ENCODE data around the gene ANXA2R. TPM values are rescaled to one million over a fixed set of nuclear protein-coding genes. Genes with fewer than 3 reads are reported as not detected.

ANXA2R gene
- total and polyA plus RNA-seq, 9 of the 15 experiments (the other 6 are each of a cell fraction or from before 2014, with no cell fraction given) = 2.1 to 4.8 (median 3.4) TPM

- TF ChIP-seq TAF1 (IDR thresholded peaks at IDR 0.05; ENCODE audit: control insufficient read depth, extremely low read depth, insufficient read depth, low read length, severe bottlenecking) = peak; percentile 63
- TF ChIP-seq, protein P1, sequence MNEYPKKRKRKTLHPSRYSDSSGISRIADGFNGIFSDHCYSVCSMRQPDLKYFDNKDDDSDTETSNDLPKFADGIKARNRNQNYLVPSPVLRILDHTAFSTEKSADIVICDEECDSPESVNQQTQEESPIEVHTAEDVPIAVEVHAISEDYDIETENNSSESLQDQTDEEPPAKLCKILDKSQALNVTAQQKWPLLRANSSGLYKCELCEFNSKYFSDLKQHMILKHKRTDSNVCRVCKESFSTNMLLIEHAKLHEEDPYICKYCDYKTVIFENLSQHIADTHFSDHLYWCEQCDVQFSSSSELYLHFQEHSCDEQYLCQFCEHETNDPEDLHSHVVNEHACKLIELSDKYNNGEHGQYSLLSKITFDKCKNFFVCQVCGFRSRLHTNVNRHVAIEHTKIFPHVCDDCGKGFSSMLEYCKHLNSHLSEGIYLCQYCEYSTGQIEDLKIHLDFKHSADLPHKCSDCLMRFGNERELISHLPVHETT (CRISPR knock-in tag; conservative IDR thresholded peaks at IDR 0.05 in 1 of 2, IDR thresholded peaks at IDR 0.05 in 1 of 2) = peak in 1 of 2 experiments; percentile 83; a peak in 1 of 4 replicates
- peak; percentile 74; the same call in 1 of the 2 replicates for TF ChIP-seq NFRKB (IDR thresholded peaks at IDR 0.05; ENCODE audit: low read depth)
- peak; percentile 42; the same call in 1 of the 2 replicates for TF ChIP-seq DEAF1 (CRISPR knock-in tag; IDR thresholded peaks at IDR 0.05)
- TF ChIP-seq CEBPG (CRISPR knock-in tag; IDR thresholded peaks at IDR 0.05) = peak; percentile 38; the same call in 1 of the 2 replicates
- no peak for TF ChIP-seq CEBPG (tag; conservative IDR thresholded peaks at IDR 0.05 in 1 of 2, IDR thresholded peaks at IDR 0.05 in 1 of 2)
- TF ChIP-seq, protein P2, sequence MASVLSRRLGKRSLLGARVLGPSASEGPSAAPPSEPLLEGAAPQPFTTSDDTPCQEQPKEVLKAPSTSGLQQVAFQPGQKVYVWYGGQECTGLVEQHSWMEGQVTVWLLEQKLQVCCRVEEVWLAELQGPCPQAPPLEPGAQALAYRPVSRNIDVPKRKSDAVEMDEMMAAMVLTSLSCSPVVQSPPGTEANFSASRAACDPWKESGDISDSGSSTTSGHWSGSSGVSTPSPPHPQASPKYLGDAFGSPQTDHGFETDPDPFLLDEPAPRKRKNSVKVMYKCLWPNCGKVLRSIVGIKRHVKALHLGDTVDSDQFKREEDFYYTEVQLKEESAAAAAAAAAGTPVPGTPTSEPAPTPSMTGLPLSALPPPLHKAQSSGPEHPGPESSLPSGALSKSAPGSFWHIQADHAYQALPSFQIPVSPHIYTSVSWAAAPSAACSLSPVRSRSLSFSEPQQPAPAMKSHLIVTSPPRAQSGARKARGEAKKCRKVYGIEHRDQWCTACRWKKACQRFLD (CRISPR knock-in tag; IDR thresholded peaks at IDR 0.05) = peak; percentile 94
- TF ChIP-seq, protein P3, sequence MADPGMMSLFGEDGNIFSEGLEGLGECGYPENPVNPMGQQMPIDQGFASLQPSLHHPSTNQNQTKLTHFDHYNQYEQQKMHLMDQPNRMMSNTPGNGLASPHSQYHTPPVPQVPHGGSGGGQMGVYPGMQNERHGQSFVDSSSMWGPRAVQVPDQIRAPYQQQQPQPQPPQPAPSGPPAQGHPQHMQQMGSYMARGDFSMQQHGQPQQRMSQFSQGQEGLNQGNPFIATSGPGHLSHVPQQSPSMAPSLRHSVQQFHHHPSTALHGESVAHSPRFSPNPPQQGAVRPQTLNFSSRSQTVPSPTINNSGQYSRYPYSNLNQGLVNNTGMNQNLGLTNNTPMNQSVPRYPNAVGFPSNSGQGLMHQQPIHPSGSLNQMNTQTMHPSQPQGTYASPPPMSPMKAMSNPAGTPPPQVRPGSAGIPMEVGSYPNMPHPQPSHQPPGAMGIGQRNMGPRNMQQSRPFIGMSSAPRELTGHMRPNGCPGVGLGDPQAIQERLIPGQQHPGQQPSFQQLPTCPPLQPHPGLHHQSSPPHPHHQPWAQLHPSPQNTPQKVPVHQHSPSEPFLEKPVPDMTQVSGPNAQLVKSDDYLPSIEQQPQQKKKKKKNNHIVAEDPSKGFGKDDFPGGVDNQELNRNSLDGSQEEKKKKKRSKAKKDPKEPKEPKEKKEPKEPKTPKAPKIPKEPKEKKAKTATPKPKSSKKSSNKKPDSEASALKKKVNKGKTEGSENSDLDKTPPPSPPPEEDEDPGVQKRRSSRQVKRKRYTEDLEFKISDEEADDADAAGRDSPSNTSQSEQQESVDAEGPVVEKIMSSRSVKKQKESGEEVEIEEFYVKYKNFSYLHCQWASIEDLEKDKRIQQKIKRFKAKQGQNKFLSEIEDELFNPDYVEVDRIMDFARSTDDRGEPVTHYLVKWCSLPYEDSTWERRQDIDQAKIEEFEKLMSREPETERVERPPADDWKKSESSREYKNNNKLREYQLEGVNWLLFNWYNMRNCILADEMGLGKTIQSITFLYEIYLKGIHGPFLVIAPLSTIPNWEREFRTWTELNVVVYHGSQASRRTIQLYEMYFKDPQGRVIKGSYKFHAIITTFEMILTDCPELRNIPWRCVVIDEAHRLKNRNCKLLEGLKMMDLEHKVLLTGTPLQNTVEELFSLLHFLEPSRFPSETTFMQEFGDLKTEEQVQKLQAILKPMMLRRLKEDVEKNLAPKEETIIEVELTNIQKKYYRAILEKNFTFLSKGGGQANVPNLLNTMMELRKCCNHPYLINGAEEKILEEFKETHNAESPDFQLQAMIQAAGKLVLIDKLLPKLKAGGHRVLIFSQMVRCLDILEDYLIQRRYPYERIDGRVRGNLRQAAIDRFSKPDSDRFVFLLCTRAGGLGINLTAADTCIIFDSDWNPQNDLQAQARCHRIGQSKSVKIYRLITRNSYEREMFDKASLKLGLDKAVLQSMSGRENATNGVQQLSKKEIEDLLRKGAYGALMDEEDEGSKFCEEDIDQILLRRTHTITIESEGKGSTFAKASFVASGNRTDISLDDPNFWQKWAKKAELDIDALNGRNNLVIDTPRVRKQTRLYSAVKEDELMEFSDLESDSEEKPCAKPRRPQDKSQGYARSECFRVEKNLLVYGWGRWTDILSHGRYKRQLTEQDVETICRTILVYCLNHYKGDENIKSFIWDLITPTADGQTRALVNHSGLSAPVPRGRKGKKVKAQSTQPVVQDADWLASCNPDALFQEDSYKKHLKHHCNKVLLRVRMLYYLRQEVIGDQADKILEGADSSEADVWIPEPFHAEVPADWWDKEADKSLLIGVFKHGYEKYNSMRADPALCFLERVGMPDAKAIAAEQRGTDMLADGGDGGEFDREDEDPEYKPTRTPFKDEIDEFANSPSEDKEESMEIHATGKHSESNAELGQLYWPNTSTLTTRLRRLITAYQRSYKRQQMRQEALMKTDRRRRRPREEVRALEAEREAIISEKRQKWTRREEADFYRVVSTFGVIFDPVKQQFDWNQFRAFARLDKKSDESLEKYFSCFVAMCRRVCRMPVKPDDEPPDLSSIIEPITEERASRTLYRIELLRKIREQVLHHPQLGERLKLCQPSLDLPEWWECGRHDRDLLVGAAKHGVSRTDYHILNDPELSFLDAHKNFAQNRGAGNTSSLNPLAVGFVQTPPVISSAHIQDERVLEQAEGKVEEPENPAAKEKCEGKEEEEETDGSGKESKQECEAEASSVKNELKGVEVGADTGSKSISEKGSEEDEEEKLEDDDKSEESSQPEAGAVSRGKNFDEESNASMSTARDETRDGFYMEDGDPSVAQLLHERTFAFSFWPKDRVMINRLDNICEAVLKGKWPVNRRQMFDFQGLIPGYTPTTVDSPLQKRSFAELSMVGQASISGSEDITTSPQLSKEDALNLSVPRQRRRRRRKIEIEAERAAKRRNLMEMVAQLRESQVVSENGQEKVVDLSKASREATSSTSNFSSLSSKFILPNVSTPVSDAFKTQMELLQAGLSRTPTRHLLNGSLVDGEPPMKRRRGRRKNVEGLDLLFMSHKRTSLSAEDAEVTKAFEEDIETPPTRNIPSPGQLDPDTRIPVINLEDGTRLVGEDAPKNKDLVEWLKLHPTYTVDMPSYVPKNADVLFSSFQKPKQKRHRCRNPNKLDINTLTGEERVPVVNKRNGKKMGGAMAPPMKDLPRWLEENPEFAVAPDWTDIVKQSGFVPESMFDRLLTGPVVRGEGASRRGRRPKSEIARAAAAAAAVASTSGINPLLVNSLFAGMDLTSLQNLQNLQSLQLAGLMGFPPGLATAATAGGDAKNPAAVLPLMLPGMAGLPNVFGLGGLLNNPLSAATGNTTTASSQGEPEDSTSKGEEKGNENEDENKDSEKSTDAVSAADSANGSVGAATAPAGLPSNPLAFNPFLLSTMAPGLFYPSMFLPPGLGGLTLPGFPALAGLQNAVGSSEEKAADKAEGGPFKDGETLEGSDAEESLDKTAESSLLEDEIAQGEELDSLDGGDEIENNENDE (IDR thresholded peaks at IDR 0.05; ENCODE audit: low read depth, low read length) = no peak
Observed at GRCh38 chr5:43075319-43076293, 35.5 kb upstream of the ANXA2R start (continued).

Data from K562 (cell line).